ENCODE results near the gene GOLGA6L7. TPM values are rescaled to one million over a fixed set of nuclear protein-coding genes. Genes with fewer than 3 reads are reported as not detected.

GOLGA6L7 gene
- total RNA-seq, 6 experiments from 2014 or later = not detected

- H3K27me3 ChIP-seq = no peaks in the 10 kb centered on the region
- no peaks in the 10 kb centered on the region for H3K36me3 ChIP-seq
- TF ChIP-seq POLR2A (IDR thresholded peaks at IDR 0.05) (no peak), CTCF (IDR thresholded peaks at IDR 0.05) (no peak)
- no peaks in the 10 kb centered on the region for H3K4me1 ChIP-seq
- no peak overlapping the region for H3K27ac ChIP-seq
- H3K4me3 ChIP-seq = peak overlapping the region in 2 of 3 donors; percentile 9 to 47
- no peaks in the 10 kb centered on the region for H3K9me3 ChIP-seq
- intact Hi-C loops (cut with DNase I) = no loop called here
- ATAC-seq = no peak
- 13% methylated on average over 6 of the region's 31 CpGs for WGBS (ENCODE audit: insufficient coverage, low coverage, low lambda C conversion rate, missing lambda C conversion rate)
- DNase-seq = peak in 1 of 3 donors; percentile 48
Measured at GRCh38 chr15:28885128-28885629, 36.7 kb upstream of the GOLGA6L7 start.

- Histone ChIP-seq H3K27ac (no peak overlapping the region), H3K36me3 (no peaks in the 10 kb centered on the region), H3K4me3 (no peak overlapping the region), H3K27me3 (no peaks in the 10 kb centered on the region), H3K9me3 (no peaks in the 10 kb centered on the region), H3K4me1 (no peaks in the 10 kb centered on the region)
- intact Hi-C loops (cut with DNase I) = no loop called here
- ATAC-seq (no peak), DNase-seq (peak in 1 of 3 donors; percentile 32)
- WGBS (ENCODE audit: insufficient coverage, low coverage, low lambda C conversion rate, missing lambda C conversion rate) = 64% methylated on average over 3 of the region's 11 CpGs
- no peak for TF ChIP-seq CTCF (IDR thresholded peaks at IDR 0.05)
- TF ChIP-seq POLR2A (IDR thresholded peaks at IDR 0.05) = no peak
Measured at GRCh38 chr15:28884151-28884940, 35.9 kb upstream of the GOLGA6L7 start.

- no peak for DNase-seq
- Histone ChIP-seq H3K9me3 (no peaks in the 10 kb centered on the region), H3K4me1 (no peaks in the 10 kb centered on the region), H3K27me3 (no peaks in the 10 kb centered on the region), H3K4me3 (no peak overlapping the region), H3K27ac (no peak overlapping the region), H3K36me3 (no peaks in the 10 kb centered on the region)
- TF ChIP-seq CTCF (IDR thresholded peaks at IDR 0.05) = no peak
- TF ChIP-seq POLR2A (IDR thresholded peaks at IDR 0.05) = no peak
- WGBS (ENCODE audit: insufficient coverage, low coverage, low lambda C conversion rate, missing lambda C conversion rate) = 80% methylated on average over 1 of the region's 1 CpG
- intact Hi-C loops (cut with DNase I) = no loop called here
- no peak for ATAC-seq
Measured at GRCh38 chr15:28881600-28881999, 33.2 kb upstream of the GOLGA6L7 start.

GRCh38 chr15:28881170-28881569 is 32.7 kb upstream of the GOLGA6L7 start:
- Histone ChIP-seq H3K27ac (no peak overlapping the region), H3K27me3 (no peaks in the 10 kb centered on the region), H3K9me3 (no peaks in the 10 kb centered on the region), H3K36me3 (no peaks in the 10 kb centered on the region), H3K4me1 (no peaks in the 10 kb centered on the region), H3K4me3 (no peak overlapping the region)
- TF ChIP-seq CTCF (IDR thresholded peaks at IDR 0.05) (no peak), POLR2A (IDR thresholded peaks at IDR 0.05) (no peak)
- ATAC-seq (peak in 1 of 4 donors; percentile 17), DNase-seq (no peak)
- intact Hi-C loops (cut with DNase I) = no loop called here
- WGBS (ENCODE audit: insufficient coverage, low coverage, low lambda C conversion rate, missing lambda C conversion rate) = 78% methylated on average over 3 of the region's 3 CpGs

All from right lobe of liver (tissue), 6 donors.